GM12874 (cell line): Measurements from ENCODE around the gene GVQW3.
A peak's percentile ranks its signal among the peaks of the same experiment; 100 is the strongest.

Source experiments
- TF ChIP-seq, protein P1 (sequence below): IDR thresholded peaks from 2 replicates; pipeline ENCODE4 v1.5.1; 2011; ENCODE audit warnings: low read depth, mild to moderate bottlenecking, control low read depth, low read length, moderate library complexity; ENCODE audit not compliant: insufficient read depth

GVQW3 gene

DNA sequence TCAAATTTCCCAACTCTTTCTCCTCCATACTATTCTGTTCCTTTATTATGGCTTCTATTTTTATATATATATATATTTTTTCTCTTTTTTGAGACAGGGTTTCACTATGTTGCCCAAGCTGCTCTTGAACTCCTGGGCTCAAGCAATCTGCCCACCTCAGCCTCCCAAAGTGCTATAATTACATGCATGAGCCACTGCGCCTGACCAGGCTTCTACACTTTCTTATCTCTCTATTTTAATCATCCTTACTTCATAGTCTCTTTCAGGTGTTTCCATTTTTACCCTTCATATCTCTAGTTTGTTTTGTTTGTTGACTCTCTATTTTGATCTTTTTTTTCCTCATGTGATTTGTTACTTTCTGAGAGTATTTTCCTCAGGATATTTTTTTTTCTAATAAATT, 19.8 kb downstream of the GVQW3 start:
- TF ChIP-seq, protein P1, sequence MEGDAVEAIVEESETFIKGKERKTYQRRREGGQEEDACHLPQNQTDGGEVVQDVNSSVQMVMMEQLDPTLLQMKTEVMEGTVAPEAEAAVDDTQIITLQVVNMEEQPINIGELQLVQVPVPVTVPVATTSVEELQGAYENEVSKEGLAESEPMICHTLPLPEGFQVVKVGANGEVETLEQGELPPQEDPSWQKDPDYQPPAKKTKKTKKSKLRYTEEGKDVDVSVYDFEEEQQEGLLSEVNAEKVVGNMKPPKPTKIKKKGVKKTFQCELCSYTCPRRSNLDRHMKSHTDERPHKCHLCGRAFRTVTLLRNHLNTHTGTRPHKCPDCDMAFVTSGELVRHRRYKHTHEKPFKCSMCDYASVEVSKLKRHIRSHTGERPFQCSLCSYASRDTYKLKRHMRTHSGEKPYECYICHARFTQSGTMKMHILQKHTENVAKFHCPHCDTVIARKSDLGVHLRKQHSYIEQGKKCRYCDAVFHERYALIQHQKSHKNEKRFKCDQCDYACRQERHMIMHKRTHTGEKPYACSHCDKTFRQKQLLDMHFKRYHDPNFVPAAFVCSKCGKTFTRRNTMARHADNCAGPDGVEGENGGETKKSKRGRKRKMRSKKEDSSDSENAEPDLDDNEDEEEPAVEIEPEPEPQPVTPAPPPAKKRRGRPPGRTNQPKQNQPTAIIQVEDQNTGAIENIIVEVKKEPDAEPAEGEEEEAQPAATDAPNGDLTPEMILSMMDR = no peak

DNA sequence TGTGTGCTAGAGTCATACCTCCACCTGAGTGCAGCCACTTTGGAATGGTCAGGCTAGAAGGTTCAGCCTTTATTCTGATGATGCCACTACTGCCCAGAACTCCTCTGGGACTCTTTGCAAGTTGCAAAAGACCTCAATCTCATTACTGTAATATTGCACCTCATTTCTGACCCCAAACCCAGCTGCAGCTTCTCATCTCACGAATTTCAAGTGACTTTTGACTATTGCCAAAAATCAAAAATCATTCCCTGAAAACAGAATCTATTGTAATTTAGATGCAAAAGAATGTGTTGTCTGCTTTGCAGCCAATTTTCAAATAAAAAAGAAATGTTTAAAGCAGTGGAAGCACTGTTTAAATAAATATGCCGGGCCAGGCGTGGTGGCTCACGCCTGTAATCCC, 25.2 kb downstream of the GVQW3 start:
- TF ChIP-seq, protein P1 = no peak

DNA sequence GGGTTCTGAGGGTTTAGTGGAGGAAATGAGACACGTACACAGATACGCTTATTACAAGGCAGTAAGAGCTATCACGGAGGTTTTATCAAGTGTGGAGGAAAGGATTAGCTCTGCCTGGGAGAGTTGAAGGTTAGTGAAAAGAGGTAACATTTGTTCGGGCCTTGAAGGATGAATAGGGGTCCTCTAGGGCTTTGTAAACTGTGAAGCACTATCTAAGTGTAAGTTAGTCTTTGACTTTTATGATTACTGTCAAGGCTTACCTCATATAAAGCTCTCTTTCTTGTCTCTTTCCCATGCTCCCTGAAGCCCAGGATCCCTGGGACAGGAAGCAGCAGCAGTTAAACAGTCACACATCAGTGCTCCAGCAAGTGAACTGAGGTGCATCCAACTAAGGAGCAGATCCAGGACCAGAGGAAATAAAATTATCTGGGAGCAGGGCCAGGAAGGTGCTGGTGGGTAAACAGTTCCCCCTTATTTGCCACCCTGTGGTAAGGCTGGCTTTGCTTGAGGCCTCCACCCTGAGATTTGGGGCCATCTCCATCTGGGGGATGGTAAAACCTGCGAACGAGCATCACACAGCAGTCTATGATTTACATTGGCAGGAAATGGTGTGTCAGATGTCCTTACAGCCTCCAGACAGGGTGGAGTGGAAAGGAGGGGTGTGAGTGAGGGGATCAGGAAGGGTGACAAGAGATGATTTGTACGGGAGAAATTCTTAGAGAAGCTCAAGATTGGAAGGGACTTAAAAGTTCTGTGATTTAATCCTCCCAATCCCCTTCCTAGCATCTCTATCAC, 27.2 kb downstream of the GVQW3 start:
- TF ChIP-seq, protein P1 = no peak

DNA sequence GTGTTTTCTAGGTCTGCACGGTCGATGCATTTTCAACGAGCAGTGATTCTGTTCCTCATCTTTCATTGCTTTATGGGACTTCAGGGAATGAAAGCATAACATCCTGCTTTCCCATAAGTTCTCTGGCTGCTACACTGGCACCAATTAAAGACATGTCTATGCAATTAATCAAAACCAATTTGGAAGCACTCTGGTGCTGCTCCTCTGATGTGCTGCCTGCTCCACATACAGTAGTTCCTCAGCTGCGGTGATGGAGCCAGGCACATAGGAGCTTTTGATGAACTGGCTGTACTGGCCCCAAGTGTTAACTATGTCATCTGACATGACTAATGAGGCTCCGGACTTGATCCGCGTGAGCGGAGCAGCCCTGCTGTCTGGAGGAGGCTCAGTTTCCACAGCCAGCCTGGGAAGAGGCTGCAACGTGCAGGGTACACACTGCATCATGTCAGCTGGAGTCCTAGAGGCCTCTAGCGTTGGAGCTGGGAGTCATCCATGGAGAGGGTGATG, 29.8 kb downstream of the GVQW3 start:
- TF ChIP-seq, protein P1 = no peak

DNA sequence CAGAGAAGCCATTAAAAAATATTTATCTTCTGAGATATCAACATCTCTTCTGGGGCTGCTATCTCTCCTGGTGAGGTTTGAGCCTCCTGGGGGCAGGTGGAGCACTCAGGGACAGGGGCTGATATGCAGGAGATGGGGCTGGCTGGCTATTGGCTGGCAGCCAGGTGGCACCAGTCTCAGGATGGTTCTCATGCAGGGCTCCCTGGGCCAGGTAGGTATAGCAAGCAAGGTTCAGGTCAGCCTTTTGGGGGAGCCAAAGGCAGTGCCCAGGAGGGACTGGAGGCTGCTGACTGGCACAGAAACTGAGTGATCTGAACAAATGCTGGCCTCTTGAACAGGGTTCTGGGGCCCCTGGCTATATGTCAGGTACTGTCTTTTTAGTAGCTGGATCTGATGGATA, 34.0 kb downstream of the GVQW3 start:
- TF ChIP-seq, protein P1 = no peak

DNA sequence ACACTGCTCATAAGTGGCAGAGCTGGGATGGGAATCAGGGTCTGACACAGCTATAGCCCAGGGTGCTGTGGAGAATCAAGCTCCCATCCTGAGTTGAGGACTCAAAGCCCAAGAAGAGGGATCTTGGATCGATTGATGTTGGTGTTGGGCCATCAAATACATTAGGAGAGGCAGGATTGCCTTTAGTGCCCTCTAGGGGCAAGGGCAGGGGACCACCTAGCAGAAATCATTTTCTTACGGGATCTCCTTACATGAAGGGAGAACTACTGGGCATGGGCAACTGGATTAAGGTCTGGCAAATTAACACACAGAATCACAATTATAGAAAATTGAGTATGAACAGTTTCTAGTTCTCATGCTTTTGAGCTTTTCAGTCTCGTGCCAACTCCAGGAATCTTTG, 38.8 kb downstream of the GVQW3 start:
- TF ChIP-seq, protein P1 = peak; percentile 63

DNA sequence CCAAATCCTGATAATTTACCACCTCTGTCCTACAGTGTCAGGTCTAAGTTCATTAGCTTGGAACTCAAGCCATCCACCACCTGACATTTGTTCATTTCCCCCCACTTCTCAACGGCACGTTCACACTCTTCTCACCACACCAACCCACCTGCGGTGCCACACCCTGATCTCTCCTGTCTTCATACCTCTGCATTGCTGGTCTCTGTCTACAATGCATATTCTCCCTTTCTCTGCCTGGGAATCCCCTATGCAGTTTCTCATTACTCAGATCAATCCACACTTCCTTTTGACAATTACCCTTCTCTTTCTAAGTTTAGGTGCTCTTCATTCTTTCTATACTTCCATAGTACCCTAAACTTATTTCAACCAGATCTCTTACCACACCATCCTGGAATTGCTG, 43.3 kb downstream of the GVQW3 start:
- TF ChIP-seq, protein P1 = no peak
